HG03457 (cell line): Measurements from ENCODE around the gene NR2F2.
"Not testable (repeated sequence)": the region's sequence is repeated elsewhere in the genome, so short reads cannot be mapped to it uniquely, and the experiment has no call there.

Experiments
- ATAC-seq: cut with Tn5 transposase; IDR thresholded peaks from one replicate; pipeline ENCODE4 v1.9.1; 2021; ENCODE audit warnings: moderate number of reproducible peaks; ENCODE audit not compliant: unreplicated experiment

The NR2F2 gene

DNA sequence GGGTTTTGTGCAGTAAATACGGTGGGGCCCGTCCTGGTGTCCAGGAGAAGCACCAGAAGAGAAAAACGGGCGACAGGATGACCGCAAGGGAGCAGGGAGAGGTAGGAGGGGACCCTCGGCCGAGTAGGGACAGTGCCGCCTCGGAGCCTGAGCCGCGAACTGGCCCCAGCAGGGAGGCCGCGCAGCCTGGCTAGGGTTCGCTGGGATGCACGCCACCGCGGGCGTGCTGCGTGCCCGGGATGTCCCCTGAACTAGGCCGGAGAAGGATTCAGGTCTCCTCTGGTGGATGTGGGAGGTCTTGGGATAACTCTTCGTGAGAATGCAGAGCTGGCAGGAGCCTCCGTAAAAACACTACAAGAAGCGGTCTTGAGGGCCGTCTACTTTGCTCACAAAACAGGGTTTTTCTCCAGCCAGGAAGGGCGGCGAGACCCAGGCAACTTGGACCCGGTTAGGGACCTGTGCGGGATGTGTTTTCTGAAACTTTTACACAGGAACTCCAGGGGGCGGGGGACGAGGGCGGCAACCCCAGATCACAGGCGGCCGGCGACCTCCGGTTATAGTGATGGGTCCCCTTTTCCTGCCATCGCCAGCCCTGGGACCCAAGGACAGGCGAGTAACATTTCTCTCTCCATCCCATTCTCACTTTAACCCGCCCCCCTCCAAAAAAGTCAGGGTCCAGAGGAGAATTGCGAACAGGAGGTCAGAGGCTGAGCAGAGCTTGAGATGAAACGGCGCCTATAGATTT, 35.5 kb downstream of the NR2F2 start:
- ATAC-seq: no peak

DNA sequence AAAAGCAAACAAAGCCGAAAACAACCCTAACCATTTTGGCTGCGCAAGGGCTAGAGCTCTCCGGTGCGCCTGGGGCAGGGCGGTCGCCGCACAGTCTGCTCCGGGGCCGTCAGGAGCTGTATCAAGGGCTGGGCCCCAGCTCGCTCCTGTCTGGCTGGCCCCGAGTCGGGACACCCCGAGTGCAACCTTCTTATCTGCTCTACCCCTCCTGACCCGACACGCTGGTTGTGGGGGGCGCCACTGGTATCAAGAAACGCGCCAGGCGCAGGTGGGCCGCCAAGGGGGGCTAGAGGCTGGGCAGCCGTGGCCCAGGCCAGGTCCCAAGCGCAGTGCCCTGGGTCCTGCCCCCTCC, 36.0 kb downstream of the NR2F2 start:
- ATAC-seq: no peak

DNA sequence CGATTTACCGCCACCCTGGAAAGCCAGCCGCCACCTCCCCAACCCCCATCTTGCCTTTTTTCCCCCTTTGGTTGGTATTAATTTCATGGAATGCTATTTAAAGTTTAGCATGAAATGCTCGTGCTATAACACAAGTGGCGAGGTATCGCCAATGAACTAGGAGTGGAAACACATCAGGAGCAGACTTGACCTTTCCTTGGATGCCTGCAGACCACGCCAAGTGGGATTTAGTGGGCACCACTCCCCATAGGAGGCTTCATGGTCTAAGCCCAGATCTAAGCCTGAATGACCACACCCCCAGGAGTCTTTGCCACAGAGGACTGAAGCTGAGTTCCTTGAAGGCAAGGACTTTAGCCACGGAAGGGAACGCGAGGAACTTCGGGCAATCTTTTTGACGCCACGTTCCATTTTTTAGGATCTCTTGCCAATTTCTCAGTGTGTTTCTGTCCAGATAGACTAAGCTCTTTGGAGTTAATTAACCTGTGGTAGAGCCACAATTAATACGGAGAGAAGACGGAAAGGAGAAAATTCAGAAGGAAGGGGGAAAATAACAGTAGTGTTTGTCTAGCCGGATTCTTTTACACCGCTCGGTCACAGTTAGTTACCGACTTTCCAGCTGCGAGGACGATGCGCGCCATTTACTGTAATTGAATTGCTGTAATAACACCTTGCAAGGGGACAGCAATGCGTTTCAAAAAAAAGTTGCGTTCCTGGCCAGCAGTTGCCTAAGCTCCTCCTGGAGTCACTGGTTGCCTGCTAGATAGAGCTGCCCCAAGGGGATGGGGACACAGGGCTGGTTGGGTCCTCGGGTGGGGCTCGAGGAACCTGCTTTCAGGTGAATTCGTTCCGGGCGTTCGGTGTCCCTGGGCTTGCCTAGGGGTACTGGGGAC, 37.1 kb downstream of the NR2F2 start:
- no peak for ATAC-seq

DNA sequence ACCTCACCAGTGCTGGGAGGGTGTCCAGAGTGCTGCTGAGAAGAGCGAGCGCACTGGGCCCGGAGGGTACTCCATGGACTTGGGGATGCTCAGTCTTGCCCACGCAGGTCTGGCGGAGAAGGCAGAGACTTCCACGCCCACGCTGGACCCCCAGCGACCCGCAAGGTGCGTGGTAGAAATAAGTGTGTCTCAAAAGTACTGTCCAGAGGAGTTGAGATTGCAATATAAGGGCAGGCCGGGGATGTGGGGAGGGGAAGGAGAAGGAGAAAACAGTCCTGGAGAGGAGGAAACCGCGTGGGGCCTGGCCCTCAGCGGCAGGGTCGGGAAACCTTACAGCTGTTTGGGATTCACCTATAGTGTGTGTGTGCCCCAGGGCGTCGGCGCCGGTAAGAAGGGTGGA, 38.9 kb downstream of the NR2F2 start:
- no peak for ATAC-seq

DNA sequence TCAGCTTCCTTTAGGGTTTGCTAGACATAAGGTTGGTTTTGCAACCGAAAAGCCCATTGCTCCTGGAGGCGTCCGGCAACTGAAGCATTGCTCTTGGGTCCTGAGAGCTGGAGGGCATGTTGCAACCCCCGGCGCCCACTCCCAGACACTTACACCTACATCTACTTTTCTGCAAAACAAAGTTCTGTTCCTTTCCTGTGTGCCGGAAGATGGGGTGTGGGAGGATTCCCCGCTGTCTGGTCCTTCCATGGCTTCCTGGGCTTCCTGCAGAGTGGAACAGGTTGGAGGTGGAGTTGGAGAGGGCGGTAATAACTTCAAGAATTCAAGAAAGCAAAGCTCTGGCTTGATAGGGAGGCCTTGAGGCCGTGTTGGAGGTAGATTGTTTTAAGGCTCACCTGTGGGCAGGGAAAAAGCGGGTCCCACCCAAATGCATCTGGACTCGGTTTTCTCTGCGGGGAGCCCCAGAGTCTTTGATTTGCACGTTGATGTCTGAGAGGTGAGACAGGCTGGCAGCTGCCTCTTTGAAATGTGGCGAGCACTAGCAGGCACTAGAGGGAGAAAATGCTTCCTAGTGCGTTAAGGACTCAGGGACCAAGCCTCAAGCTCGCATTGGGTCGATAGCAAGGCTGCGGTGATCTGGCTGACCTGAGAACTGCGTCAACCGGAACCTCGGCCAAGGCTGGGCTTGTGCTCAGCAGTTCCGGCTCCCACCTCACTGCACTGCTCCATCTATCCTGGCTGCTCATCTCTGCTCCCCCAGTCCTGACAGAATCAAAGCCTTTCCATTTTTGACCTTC, 39.5 kb downstream of the NR2F2 start:
- no peak for ATAC-seq

DNA sequence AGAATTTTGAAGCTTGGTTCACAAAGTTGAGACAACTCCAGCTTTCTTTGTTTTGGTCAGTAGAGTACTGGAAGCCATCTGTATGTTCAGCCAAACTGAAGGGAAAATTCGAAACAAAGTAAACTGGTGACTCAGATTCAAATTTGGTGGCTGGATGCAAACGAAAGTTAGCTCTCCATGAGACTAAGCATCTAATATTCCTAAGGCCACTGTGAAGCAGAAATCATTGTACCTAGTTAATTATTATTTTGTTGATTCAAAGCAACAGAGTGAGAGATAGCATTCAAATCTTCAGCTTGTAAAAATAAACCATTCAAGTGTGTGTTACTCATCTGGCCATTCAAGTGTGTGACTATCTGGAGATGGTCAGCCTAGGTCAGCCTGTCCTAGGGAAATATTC, 42.1 kb downstream of the NR2F2 start:
- no peak for ATAC-seq

DNA sequence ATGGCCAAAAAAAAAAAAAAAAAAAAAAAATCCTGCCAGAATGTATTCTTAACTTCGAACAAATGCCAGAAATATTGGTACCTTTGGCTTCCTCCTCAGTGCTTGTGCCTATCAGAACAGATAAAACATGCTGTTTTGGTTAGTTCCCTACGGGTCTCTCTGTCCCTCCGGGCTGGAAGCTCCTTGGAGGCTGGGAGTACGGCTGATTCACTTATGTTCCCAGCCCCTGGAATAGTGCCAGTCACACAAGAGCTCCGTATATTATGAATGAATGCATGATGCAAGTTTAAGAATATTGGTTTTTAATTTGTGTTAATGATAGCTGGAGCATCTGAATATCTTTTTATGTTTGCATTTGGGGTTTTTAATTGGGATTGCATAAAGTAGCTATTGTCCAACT, 44.0 kb downstream of the NR2F2 start:
- no peak for ATAC-seq

DNA sequence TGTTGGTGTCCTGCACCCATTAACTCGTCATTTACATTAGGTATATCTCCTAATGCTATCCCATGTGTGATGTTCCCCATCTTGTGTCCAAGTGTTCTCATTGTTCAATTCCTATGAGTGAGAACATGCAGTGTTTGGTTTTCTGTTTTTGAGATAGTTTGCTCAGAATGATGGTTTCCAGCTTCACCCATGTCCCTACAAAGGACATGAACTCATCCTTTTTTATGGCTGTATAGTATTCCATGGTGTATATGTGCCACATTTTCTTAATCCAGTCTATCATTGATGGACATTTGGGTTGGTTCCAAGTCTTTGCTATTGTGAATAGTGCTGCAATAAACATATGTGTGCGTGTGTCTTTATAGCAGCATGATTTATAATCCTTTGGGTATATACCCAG, 49.1 kb downstream of the NR2F2 start:
- ATAC-seq: not testable (repeated sequence)

DNA sequence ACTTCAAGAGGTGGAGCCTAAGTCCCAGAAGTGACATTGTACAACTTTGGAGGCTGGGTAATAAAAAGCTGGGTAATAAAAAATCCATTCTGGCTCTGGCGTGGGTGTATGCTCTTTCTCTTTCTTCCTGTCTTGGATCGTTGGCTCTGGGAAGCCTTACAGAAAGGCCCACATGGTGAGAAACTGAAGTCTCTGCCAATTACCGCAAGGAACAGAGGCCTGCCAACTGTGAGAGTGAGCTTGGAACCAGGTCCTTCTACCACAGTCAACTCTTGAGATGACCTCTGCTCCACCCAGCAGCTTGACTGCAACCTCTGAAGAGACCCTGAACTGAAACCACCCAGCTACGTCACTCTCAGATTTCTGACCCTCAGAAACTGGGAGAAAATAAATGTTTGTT, 51.0 kb downstream of the NR2F2 start:
- no peak for ATAC-seq

DNA sequence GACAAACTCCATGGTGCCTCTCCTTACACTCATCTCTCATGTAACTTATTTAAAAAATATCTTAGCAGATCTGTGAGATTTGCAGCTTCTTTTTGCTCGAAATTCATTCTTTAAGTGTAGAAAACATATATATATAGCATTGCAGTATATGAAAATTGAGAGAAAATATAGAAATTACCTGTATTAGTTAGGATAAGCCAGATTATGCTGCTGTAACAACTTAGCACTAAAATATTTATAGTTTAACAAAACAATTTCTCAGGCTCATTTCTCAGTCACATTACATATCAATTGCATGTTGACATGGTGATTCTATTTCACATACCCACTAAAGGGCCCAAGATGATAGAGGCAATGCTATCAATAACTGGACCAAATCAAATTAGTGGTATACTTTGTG, 54.7 kb downstream of the NR2F2 start:
- ATAC-seq: no peak

DNA sequence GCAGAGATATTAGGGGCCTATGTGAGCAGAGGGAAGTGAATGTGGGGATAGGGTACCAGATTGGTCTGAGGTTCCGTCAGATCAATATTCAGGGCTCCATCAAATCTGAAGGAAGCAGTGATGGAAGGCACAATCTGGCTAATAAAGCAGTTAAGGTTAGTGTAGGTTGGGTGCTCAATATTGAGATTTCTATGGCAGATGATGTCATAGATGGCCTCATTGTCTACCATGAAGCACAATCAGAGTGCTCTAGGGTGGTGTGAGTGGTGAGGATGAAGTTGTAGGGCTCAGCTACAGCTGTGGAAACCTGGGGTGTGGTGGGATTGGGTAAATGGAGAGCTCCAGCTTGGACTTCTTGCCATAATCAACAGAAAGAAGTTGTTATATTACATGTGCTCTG, 58.2 kb downstream of the NR2F2 start:
- ATAC-seq: no peak
